OCI-LY1 (cell line): ENCODE measurements around the gene ZXDC.

Source experiments
- H2AFZ ChIP-seq: fragments of 200-600 bp; sonication (generic), shearing (Covaris generic); 2 replicates; pipeline ENCODE4 v1.6.0; 2014; ENCODE audit warnings: antibody characterized with exemption, mild to moderate bottlenecking, low read length
- H3F3A ChIP-seq: fragments of 200-600 bp; sonication (generic), shearing (Covaris generic); 2 replicates; pipeline ENCODE4 v1.6.0; 2014; ENCODE audit warnings: mild to moderate bottlenecking, antibody characterized with exemption, low read length, moderate library complexity; ENCODE audit not compliant: insufficient read depth
- H3K27ac ChIP-seq: fragments of 200-600 bp; sonication (generic); 2 replicates; pipeline ENCODE4 v1.5.1; 2014; ENCODE audit warnings: low read length, mixed run types, mild to moderate bottlenecking, low read depth; ENCODE audit not compliant: poor library complexity, severe bottlenecking
- H3K27me3 ChIP-seq: fragments of 200-600 bp; sonication (generic); 2 replicates; pipeline ENCODE4 v1.6.0; 2014; ENCODE audit warnings: antibody characterized with exemption, mild to moderate bottlenecking, low read length, moderate library complexity; ENCODE audit not compliant: insufficient read depth
- H3K36me3 ChIP-seq: fragments of 200-600 bp; sonication (generic); 2 replicates; pipeline ENCODE4 v1.6.1; 2014; ENCODE audit warnings: mild to moderate bottlenecking, antibody characterized with exemption, low read length, moderate library complexity, mixed read lengths; ENCODE audit not compliant: insufficient read depth
- H3K4me1 ChIP-seq: fragments of 200-600 bp; sonication (generic); 2 replicates; pipeline ENCODE4 v1.5.1; 2014; ENCODE audit warnings: mild to moderate bottlenecking, low read length, moderate library complexity; ENCODE audit not compliant: insufficient read depth, severe bottlenecking
- H3K4me2 ChIP-seq: fragments of 200-600 bp; sonication (generic), shearing (Covaris generic); 2 replicates; pipeline ENCODE4 v1.6.1; 2014; ENCODE audit warnings: low read length
- H3K4me3 ChIP-seq: fragments of 200-600 bp; sonication (generic); 2 replicates; pipeline ENCODE4 v1.5.1; 2014; ENCODE audit warnings: low read length, low read depth, mild to moderate bottlenecking, mixed read lengths; ENCODE audit not compliant: poor library complexity, severe bottlenecking
- H3K79me2 ChIP-seq: fragments of 200-600 bp; shearing (Covaris generic); 2 replicates; pipeline ENCODE4 v1.6.1; 2016; ENCODE audit warnings: mixed run types, low read length, mixed read lengths; ENCODE audit not compliant: insufficient read depth
- H3K9ac ChIP-seq: fragments of 200-600 bp; sonication (generic), shearing (Covaris generic); 2 replicates; pipeline ENCODE4 v1.6.1; 2014; ENCODE audit warnings: mild to moderate bottlenecking, low read length, mixed read lengths
- H3K9me2 ChIP-seq: fragments of 200-600 bp; sonication (generic), shearing (Covaris generic); 2 replicates; pipeline ENCODE4 v1.6.1; 2014; ENCODE audit warnings: low read depth, mild to moderate bottlenecking, low read length, mixed read lengths
- H3K9me3 ChIP-seq: fragments of 200-600 bp; shearing (Covaris generic); 2 replicates; pipeline ENCODE4 v1.6.1; 2014; ENCODE audit warnings: low read length, mixed read lengths
- H4K20me1 ChIP-seq: fragments of 200-600 bp; sonication (generic), shearing (Covaris generic); 2 replicates; pipeline ENCODE4 v1.6.0; 2016; ENCODE audit warnings: mild to moderate bottlenecking, low read length; ENCODE audit not compliant: insufficient read depth
- EZH2 ChIP-seq: fragments of 200-600 bp; sonication (generic), shearing (Covaris generic); IDR thresholded peaks from 2 replicates; pipeline ENCODE4 v1.8.0; 2017; ENCODE audit warnings: borderline replicate concordance, mixed run types, mild to moderate bottlenecking, antibody characterized with exemption, low read length, moderate library complexity, mixed read lengths
- TF ChIP-seq, protein P1 (sequence below): fragments of 200-600 bp; sonication (generic), shearing (Covaris generic); IDR thresholded peaks from 2 replicates; pipeline ENCODE4 v1.5.1; 2017; ENCODE audit warnings: mild to moderate bottlenecking, antibody characterized with exemption, low read length, moderate library complexity, mixed read lengths

ZXDC gene

DNA sequence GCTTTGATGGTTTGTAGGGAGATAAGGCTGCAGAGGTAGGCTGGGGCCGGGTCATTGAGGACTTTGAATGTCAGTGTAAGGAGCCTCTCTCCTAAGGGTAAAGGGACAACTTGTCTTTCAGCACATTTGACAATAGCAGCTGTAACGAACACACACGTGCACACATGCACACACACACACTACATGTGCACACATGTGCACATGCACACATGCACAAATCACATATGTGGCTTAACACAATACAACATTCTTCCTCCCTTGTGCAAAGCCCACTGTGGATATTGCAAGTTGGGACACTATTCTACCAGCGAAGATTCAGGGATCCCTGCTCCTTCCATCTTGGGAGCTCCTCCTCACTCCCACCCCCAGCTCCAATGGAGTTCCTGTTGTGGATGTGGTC lies 82.1 kb downstream of the ZXDC start:
- no peaks in the 10 kb centered on the region for H3F3A ChIP-seq
- H3K4me2 ChIP-seq, result no peak overlapping the region
- H2AFZ ChIP-seq, result no peak overlapping the region
- no peak for TF ChIP-seq EZH2
- TF ChIP-seq, protein P1, sequence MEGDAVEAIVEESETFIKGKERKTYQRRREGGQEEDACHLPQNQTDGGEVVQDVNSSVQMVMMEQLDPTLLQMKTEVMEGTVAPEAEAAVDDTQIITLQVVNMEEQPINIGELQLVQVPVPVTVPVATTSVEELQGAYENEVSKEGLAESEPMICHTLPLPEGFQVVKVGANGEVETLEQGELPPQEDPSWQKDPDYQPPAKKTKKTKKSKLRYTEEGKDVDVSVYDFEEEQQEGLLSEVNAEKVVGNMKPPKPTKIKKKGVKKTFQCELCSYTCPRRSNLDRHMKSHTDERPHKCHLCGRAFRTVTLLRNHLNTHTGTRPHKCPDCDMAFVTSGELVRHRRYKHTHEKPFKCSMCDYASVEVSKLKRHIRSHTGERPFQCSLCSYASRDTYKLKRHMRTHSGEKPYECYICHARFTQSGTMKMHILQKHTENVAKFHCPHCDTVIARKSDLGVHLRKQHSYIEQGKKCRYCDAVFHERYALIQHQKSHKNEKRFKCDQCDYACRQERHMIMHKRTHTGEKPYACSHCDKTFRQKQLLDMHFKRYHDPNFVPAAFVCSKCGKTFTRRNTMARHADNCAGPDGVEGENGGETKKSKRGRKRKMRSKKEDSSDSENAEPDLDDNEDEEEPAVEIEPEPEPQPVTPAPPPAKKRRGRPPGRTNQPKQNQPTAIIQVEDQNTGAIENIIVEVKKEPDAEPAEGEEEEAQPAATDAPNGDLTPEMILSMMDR, result no peak
- H3K36me3 ChIP-seq, result no peaks in the 10 kb centered on the region
- H3K27me3 ChIP-seq, result no peaks in the 10 kb centered on the region
- H3K4me3 ChIP-seq, result no peak overlapping the region
- H3K27ac ChIP-seq, result no peak overlapping the region
- H3K9ac ChIP-seq, result no peak overlapping the region
- no peaks in the 10 kb centered on the region for H4K20me1 ChIP-seq
- H3K9me2 ChIP-seq, result no peaks in the 10 kb centered on the region
- H3K9me3 ChIP-seq, result no peaks in the 10 kb centered on the region
- H3K79me2 ChIP-seq, result no peaks in the 10 kb centered on the region
- no peaks in the 10 kb centered on the region for H3K4me1 ChIP-seq

DNA sequence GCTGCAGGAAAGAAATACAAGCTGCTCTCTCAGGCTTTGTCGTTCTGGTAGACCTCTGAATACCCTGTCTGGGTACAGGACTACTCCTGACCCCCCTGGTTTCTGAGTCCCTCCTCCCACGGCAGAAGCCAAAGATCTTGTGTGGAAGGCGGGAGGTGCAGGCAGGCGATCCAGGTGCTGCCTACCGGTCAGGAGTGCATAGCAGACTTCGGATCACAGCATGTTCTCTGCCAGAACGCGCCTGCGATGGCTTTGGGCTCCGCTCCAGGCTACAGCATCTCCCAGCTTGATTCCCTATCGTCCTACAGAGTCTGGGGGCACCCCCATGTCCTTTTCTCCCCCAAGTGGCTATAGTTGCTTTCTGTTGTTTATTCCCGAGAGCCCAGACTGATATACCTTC lies 83.4 kb downstream of the ZXDC start:
- no peak overlapping the region for H3K4me2 ChIP-seq

DNA sequence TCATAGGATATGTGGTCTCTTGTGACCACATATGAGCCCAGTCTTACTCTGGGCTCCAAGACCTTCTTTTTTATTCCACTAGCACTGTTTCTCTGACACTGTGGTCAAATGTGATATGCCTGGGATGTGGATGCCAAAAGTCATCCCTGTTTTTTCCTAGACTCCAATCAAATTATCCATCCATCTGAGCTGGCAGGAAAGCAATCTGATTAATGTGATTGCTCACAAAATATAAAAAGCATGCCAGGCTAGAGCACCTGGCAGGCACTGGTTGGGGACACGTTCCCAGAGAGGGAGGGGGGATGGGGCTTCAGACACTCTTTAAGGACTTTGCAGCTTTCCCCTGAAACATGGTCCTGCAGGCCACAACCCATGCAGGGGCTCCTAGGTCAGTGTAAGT lies 84.1 kb downstream of the ZXDC start:
- Histone ChIP-seq H3K36me3 (no peaks in the 10 kb centered on the region), H3K4me2 (no peak overlapping the region)
- TF ChIP-seq, protein P1, result no peak
- TF ChIP-seq EZH2, result no peak

More for the DNA sequence above, 83.4 kb downstream of the ZXDC start:
- Histone ChIP-seq H2AFZ (no peak overlapping the region), H3K27ac (no peak overlapping the region), H3K4me1 (no peaks in the 10 kb centered on the region), H3K9me2 (no peaks in the 10 kb centered on the region), H3F3A (no peaks in the 10 kb centered on the region), H3K9ac (no peak overlapping the region), H3K79me2 (no peaks in the 10 kb centered on the region), H3K4me3 (no peak overlapping the region), H4K20me1 (no peaks in the 10 kb centered on the region), H3K9me3 (no peaks in the 10 kb centered on the region), H3K27me3 (no peaks in the 10 kb centered on the region), H3K36me3 (no peaks in the 10 kb centered on the region)
- TF ChIP-seq, protein P1, result no peak
- no peak for TF ChIP-seq EZH2

More for the DNA sequence above, 84.1 kb downstream of the ZXDC start:
- H2AFZ ChIP-seq, result no peak overlapping the region
- no peaks in the 10 kb centered on the region for H3F3A ChIP-seq
- H3K27me3 ChIP-seq, result no peaks in the 10 kb centered on the region
- no peaks in the 10 kb centered on the region for H3K79me2 ChIP-seq
- no peak overlapping the region for H3K9ac ChIP-seq
- H4K20me1 ChIP-seq, result no peaks in the 10 kb centered on the region
- H3K4me3 ChIP-seq, result no peak overlapping the region
- H3K4me1 ChIP-seq, result no peaks in the 10 kb centered on the region
- no peaks in the 10 kb centered on the region for H3K9me2 ChIP-seq
- no peak overlapping the region for H3K27ac ChIP-seq
- H3K9me3 ChIP-seq, result no peaks in the 10 kb centered on the region
